Measurements from ENCODE around the gene P4HTM. TPM values are rescaled to one million over a fixed set of nuclear protein-coding genes. Genes with fewer than 3 reads are reported as not detected.

Gene P4HTM
- total and polyA plus RNA-seq, 4 donors, result 58.4 to 82.7 (median 69.9) TPM

DNA sequence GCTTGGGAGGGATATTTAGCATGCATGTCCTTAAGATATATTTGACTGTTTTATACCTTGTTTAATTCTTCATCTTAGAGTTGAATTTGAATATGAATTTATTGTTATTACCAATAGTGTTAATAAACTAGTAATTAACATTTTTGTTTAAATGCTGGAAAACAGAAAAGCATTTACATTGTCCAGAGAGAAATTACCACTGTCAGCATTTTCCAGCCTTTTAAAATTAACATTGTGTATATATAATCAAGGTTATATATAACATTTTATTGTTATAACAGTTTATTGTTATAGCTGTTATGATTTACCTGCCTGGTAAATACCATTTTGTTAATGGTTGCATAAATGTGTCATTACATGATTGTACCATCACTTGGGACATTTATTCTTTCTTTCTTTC lies 8.0 kb upstream of the P4HTM start:
- no peak overlapping the region for H3K4me3 ChIP-seq (ENCODE audit: low read depth, low read length)
- no peak overlapping the region for H3K27ac ChIP-seq (ENCODE audit: low read depth, low read length)
- DNase-seq (ENCODE audit: low read depth in 4 of 6, low spot score in 6 of 6), result no peak
- H3K36me3 ChIP-seq (ENCODE audit: control insufficient read depth, insufficient read depth, low read length), result peaks cover 68% of the 10 kb centered on the region
- H3K4me1 ChIP-seq (ENCODE audit: control insufficient read depth, insufficient read depth, low read length), result no peaks in the 10 kb centered on the region
- no peaks in the 10 kb centered on the region for H3K9me3 ChIP-seq (ENCODE audit: control insufficient read depth, insufficient read depth, low read length)
- no peaks in the 10 kb centered on the region for H3K27me3 ChIP-seq (ENCODE audit: control insufficient read depth, insufficient read depth, low read length)

DNA sequence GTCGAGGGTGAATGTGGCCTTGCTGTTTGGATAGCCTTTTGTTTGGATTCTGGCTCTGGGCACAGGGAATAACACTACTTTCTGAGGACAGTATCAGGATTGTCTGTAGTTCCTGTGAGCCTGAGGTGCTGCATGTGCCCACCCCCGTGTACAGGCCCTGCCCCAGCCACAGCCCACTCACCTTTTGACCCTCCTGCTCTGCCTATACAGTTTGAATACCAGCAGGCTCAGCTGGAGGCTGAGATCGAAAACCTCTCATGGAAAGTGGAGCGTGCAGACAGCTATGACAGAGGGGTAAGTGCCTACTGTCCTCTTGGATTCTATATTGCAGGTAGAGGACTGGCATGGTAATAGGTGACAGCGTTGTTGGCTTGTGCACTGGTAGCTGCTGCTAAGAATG lies 7.4 kb upstream of the P4HTM start:
- H3K27ac ChIP-seq (ENCODE audit: low read depth, low read length), result no peak overlapping the region
- H3K9me3 ChIP-seq (ENCODE audit: control insufficient read depth, insufficient read depth, low read length), result no peaks in the 10 kb centered on the region
- no peaks in the 10 kb centered on the region for H3K27me3 ChIP-seq (ENCODE audit: control insufficient read depth, insufficient read depth, low read length)
- no peaks in the 10 kb centered on the region for H3K4me1 ChIP-seq (ENCODE audit: control insufficient read depth, insufficient read depth, low read length)
- no peak overlapping the region for H3K4me3 ChIP-seq (ENCODE audit: low read depth, low read length)
- DNase-seq (ENCODE audit: low read depth in 4 of 6, low spot score in 6 of 6), result no peak
- H3K36me3 ChIP-seq (ENCODE audit: control insufficient read depth, insufficient read depth, low read length), result peaks cover 61% of the 10 kb centered on the region
- 87% methylated on average over 4 of the region's 5 CpGs for WGBS (ENCODE audit: insufficient coverage)

DNA sequence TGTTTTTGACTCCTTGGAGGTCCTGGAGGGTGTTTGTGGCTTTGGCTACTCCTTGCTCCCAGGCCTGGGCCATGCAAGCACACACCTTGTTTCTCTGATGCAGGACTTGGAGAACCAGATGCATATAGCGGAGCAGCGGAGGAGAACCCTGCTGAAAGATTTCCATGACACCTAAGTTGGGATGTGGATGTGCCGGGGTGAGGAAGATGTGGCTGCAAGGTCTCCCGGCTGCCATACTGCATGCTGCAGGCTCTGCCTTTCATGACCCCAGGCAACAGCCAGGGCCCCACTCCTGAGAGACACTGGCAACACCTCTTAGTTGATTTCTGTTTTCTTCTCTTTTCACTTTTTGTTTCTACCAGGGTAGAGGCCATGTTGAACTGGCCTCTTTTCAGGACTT lies 6.9 kb upstream of the P4HTM start:
- no peaks in the 10 kb centered on the region for H3K27me3 ChIP-seq (ENCODE audit: control insufficient read depth, insufficient read depth, low read length)
- H3K36me3 ChIP-seq (ENCODE audit: control insufficient read depth, insufficient read depth, low read length), result peaks cover 61% of the 10 kb centered on the region
- H3K4me3 ChIP-seq (ENCODE audit: low read depth, low read length), result no peak overlapping the region
- WGBS (ENCODE audit: insufficient coverage), result 100% methylated on average over 3 of the region's 4 CpGs
- no peak for DNase-seq (ENCODE audit: low read depth in 4 of 6, low spot score in 6 of 6)
- no peaks in the 10 kb centered on the region for H3K9me3 ChIP-seq (ENCODE audit: control insufficient read depth, insufficient read depth, low read length)
- no peak overlapping the region for H3K27ac ChIP-seq (ENCODE audit: low read depth, low read length)
- H3K4me1 ChIP-seq (ENCODE audit: control insufficient read depth, insufficient read depth, low read length), result peaks cover under 1% of the 10 kb centered on the region

DNA sequence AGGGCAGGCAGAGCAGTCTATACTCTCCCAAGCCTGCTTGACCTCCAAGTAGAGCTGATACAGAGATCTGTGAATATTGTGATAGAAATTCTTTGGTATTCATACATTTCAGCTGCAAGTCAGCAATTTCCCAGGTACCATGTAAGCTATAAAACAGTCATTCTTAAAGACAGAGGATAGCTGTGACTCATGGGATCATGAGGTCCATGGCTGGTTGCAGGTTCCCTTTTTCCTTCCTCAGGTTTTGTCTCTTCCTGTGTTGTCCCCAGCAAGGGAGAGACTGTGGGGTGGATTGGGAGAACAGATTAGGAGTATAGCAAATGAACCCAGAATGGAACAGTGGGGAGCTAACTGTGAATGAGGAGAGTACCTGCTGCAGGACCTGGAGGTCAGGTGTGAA lies 5.4 kb upstream of the P4HTM start:
- Histone ChIP-seq H3K36me3 (ENCODE audit: control insufficient read depth, insufficient read depth, low read length) (peaks cover 48% of the 10 kb centered on the region), H3K27me3 (ENCODE audit: control insufficient read depth, insufficient read depth, low read length) (no peaks in the 10 kb centered on the region), H3K27ac (ENCODE audit: low read depth, low read length) (no peak overlapping the region)

DNA sequence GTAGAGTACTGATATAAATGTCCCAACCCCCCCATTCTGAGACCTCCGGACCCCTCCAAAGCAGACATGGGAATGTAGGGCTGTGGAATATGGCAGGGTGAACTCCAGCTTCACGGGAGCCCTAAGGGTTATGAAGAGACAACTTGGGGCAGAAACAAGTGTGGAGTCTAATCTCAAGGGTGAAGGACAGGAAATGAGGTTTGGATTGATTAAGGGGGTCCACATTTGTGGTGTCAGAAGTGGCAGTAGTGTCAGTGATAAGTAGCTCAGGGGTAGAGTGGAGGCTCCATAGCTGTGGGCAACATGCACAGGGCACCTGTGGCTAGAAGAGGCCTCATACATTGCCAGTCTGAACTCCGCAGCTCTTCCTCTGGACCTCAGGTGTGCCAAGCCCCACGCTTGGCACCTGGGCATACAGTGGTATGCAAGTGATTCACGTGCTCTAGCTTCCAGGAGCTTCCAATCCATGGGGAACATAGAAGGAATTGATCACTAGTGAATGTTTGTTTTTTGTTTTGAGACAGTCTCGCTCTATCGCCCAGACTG lies 4.1 kb upstream of the P4HTM start:
- no peak for DNase-seq (ENCODE audit: low read depth in 4 of 6, low spot score in 6 of 6)
- Histone ChIP-seq H3K4me1 (ENCODE audit: control insufficient read depth, insufficient read depth, low read length) (peaks cover 21% of the 10 kb centered on the region), H3K4me3 (ENCODE audit: low read depth, low read length) (no peak overlapping the region), H3K9me3 (ENCODE audit: control insufficient read depth, insufficient read depth, low read length) (no peaks in the 10 kb centered on the region), H3K27me3 (ENCODE audit: control insufficient read depth, insufficient read depth, low read length) (no peaks in the 10 kb centered on the region), H3K36me3 (ENCODE audit: control insufficient read depth, insufficient read depth, low read length) (peaks cover 38% of the 10 kb centered on the region), H3K27ac (ENCODE audit: low read depth, low read length) (no peak overlapping the region)
- WGBS (ENCODE audit: insufficient coverage), result 92% methylated on average over 4 of the region's 7 CpGs

More for the DNA sequence above, 5.4 kb upstream of the P4HTM start:
- Histone ChIP-seq H3K4me3 (ENCODE audit: low read depth, low read length) (no peak overlapping the region), H3K9me3 (ENCODE audit: control insufficient read depth, insufficient read depth, low read length) (no peaks in the 10 kb centered on the region), H3K4me1 (ENCODE audit: control insufficient read depth, insufficient read depth, low read length) (peaks cover 16% of the 10 kb centered on the region)
- DNase-seq (ENCODE audit: low read depth in 4 of 6, low spot score in 6 of 6), result no peak

DNA sequence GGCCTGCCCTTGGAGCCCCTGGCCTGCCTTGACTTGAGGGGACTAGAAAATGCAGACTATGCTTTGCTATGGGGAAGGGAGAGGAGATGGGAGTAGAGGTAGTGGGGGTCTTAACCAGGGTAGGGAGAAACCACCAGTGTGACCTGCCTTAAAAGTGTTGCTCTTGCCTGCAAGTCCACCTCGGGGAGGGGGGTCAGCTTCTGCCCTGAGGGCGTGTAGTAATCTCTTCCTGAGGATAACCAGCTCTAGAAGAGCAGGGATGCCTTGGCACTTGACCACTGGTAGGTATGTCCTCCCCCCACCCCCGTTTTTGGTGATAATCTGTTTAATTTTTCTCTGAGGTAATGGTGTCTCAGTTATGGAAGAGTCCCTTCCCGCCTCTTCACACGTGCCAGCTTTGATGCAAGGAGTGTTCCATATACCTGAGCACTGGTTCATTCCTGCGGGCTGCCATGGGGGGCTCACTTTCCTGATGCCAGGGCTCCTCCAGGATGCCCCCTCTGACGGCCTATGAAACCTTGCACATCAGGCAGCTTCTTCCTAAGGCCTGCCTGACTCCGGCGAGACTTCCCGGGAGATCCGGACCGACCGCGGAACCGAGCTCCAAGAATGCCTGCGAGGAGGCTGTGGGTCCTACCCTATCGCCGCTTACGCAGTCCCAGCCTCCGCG lies 780 bp upstream of the P4HTM start:
- DNase-seq (ENCODE audit: low read depth in 4 of 6, low spot score in 6 of 6), result no peak
- H3K9me3 ChIP-seq (ENCODE audit: control insufficient read depth, insufficient read depth, low read length), result no peaks in the 10 kb centered on the region
- 2% methylated on average over 19 of the region's 21 CpGs for WGBS (ENCODE audit: insufficient coverage)
- H3K4me1 ChIP-seq (ENCODE audit: control insufficient read depth, insufficient read depth, low read length), result peaks cover 30% of the 10 kb centered on the region
- H3K27me3 ChIP-seq (ENCODE audit: control insufficient read depth, insufficient read depth, low read length), result no peaks in the 10 kb centered on the region
- H3K27ac ChIP-seq (ENCODE audit: low read depth, low read length), result peak overlapping the region; percentile 98
- peak overlapping the region; percentile 81 for H3K4me3 ChIP-seq (ENCODE audit: low read depth, low read length)
- peaks cover 19% of the 10 kb centered on the region for H3K36me3 ChIP-seq (ENCODE audit: control insufficient read depth, insufficient read depth, low read length)

DNA sequence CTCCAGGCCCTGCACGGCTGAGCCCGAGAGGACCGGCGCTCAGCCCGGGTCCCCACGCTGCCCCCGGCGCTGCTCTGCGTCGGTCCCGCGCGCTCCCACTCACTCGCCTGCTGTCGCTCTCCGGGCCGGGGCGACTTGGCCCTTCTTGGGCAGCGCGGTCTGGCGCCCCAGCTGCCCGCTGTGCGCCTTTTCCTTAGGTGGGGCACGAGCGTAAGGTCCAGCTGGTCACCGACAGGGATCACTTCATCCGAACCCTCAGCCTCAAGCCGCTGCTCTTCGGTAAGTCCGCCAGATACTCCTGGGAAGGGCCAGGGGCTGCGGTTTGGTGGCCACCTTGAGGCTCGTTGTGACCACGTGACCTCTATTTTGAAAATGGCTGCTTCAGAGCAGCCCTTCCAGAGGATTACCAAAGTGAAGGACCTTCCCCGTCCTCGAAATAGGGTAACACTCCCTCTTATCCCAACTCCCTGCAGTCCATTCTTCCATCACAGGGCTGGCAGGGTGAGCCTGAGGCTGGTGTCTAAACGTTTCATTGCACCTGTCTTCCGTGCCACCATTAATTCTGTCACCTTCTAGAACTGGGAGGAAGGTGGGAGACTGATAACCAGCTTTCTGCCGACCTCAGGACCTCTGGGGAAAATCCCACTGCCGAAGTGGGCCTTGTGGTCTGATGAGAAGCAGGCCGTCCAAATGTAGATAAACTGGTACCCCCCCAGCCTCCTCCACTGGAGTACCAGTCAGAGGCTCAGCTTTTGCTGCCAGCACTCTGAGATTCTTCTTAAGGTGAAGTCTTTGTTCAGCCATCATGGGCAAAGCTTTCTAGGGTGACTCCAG lies 812 bp downstream of the P4HTM start:
- Histone ChIP-seq H3K4me1 (ENCODE audit: control insufficient read depth, insufficient read depth, low read length) (peaks cover 30% of the 10 kb centered on the region), H3K36me3 (ENCODE audit: control insufficient read depth, insufficient read depth, low read length) (peaks cover 27% of the 10 kb centered on the region), H3K4me3 (ENCODE audit: low read depth, low read length) (peak overlapping the region; percentile 62), H3K27ac (ENCODE audit: low read depth, low read length) (peak overlapping the region; percentile 66), H3K27me3 (ENCODE audit: control insufficient read depth, insufficient read depth, low read length) (no peaks in the 10 kb centered on the region), H3K9me3 (ENCODE audit: control insufficient read depth, insufficient read depth, low read length) (no peaks in the 10 kb centered on the region)
- peak in 2 of 6 donors; percentile 64 to 84 for DNase-seq (ENCODE audit: low read depth in 4 of 6, low spot score in 6 of 6)
- WGBS (ENCODE audit: insufficient coverage), result 1% methylated on average over 36 of the region's 40 CpGs

DNA sequence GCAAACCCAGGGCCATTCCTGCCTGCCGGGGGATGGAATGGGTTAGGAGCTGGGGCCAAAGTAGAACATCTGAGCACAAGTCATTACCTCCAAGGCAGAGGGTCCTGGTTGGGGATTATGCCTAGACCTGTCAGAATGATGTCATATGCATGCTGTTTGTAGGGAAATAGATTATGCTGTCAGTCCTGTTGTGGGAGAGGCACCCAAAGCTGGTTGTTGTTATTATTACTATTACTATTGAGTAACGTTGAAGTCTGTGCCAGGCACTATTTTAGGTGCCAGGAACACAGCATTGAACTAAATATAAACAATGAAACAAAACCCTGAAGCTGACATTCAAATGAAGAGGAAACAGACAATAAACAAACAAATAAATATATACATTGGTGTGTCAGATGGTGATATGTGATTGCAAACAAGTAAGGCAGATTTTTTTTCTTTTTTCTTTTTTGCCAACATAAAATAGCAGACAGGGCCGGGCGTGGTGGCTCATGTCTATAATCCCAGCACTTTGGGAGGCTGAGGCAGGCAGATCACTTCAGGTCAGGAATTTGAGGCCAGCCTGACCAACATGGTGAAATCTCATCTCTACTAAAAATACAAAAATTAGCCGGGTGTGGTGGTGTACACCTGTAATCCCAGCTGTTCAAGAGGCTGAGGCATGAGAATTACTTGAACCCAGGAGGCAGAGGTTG lies 2.0 kb downstream of the P4HTM start:
- Histone ChIP-seq H3K27me3 (ENCODE audit: control insufficient read depth, insufficient read depth, low read length) (no peaks in the 10 kb centered on the region), H3K9me3 (ENCODE audit: control insufficient read depth, insufficient read depth, low read length) (no peaks in the 10 kb centered on the region), H3K36me3 (ENCODE audit: control insufficient read depth, insufficient read depth, low read length) (peaks cover 30% of the 10 kb centered on the region), H3K27ac (ENCODE audit: low read depth, low read length) (no peak overlapping the region), H3K4me3 (ENCODE audit: low read depth, low read length) (peak overlapping the region; percentile 62), H3K4me1 (ENCODE audit: control insufficient read depth, insufficient read depth, low read length) (peaks cover 30% of the 10 kb centered on the region)
- no peak for DNase-seq (ENCODE audit: low read depth in 4 of 6, low spot score in 6 of 6)
- WGBS (ENCODE audit: insufficient coverage), result 89% methylated on average over 3 of the region's 5 CpGs

DNA sequence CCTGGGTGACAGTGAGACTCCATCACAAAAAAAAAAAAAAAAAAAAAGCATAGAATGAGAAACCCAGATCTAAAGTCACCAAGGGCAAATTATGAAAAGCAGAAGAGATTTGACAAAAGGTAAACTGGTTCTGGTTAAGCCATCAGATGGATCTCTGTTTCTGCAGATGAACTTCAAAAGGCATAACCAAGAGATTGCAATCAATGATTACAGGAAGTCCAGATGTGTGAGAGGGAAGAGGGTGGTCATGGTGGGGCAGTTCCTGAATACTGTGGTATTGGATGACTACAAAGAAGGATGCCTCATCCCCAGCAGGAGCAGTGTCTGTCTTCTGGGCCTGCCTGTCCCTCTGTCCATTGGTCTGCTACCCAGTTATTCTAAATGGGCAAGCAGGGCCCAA lies 3.8 kb downstream of the P4HTM start:
- peaks cover 41% of the 10 kb centered on the region for H3K4me1 ChIP-seq (ENCODE audit: control insufficient read depth, insufficient read depth, low read length)
- no peak overlapping the region for H3K27ac ChIP-seq (ENCODE audit: low read depth, low read length)
- peaks cover 40% of the 10 kb centered on the region for H3K36me3 ChIP-seq (ENCODE audit: control insufficient read depth, insufficient read depth, low read length)
- H3K27me3 ChIP-seq (ENCODE audit: control insufficient read depth, insufficient read depth, low read length), result no peaks in the 10 kb centered on the region
- no peaks in the 10 kb centered on the region for H3K9me3 ChIP-seq (ENCODE audit: control insufficient read depth, insufficient read depth, low read length)
- no peak for DNase-seq (ENCODE audit: low read depth in 4 of 6, low spot score in 6 of 6)
- H3K4me3 ChIP-seq (ENCODE audit: low read depth, low read length), result no peak overlapping the region

All from spinal cord (tissue), 10 donors.